ENCODE data around the gene RPL36.

DNA sequence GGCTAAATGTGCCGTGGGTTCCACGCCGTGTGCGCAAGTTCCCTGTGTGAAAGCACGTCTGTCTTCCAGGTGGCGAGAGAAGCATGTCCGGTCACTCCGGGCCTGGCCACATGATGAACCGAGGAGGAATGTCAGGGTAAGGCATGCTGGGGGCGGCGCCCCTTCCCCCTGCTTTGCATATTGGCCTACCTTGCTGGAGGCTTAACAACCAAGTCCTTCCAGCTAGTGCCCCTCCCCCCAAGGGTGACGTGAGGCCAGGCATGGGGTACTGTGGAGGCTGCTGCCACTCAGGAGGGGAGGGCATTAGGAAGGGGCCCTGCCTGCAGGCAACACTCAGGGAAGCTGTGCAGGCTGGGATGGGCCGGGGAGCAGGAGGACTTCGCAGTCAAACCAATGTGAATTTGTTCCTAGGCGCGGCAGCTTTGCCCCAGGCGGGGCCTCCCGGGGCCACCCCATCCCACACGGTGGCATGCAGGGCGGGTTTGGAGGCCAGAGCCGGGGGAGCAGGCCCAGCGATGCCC lies 22.3 kb upstream of the RPL36 start:
- TF ChIP-seq, protein P1, sequence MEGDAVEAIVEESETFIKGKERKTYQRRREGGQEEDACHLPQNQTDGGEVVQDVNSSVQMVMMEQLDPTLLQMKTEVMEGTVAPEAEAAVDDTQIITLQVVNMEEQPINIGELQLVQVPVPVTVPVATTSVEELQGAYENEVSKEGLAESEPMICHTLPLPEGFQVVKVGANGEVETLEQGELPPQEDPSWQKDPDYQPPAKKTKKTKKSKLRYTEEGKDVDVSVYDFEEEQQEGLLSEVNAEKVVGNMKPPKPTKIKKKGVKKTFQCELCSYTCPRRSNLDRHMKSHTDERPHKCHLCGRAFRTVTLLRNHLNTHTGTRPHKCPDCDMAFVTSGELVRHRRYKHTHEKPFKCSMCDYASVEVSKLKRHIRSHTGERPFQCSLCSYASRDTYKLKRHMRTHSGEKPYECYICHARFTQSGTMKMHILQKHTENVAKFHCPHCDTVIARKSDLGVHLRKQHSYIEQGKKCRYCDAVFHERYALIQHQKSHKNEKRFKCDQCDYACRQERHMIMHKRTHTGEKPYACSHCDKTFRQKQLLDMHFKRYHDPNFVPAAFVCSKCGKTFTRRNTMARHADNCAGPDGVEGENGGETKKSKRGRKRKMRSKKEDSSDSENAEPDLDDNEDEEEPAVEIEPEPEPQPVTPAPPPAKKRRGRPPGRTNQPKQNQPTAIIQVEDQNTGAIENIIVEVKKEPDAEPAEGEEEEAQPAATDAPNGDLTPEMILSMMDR (IDR thresholded peaks at IDR 0.05), result no peak
- TF ChIP-seq, protein P2, sequence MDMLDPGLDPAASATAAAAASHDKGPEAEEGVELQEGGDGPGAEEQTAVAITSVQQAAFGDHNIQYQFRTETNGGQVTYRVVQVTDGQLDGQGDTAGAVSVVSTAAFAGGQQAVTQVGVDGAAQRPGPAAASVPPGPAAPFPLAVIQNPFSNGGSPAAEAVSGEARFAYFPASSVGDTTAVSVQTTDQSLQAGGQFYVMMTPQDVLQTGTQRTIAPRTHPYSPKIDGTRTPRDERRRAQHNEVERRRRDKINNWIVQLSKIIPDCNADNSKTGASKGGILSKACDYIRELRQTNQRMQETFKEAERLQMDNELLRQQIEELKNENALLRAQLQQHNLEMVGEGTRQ (IDR thresholded peaks at IDR 0.05), result no peak
- TF ChIP-seq EHMT2 (IDR thresholded peaks at IDR 0.05; ENCODE audit: low read depth) (no peak), SREBF2 (IDR thresholded peaks at IDR 0.05) (no peak), RFX5 (IDR thresholded peaks at IDR 0.05) (no peak), JUN (IDR thresholded peaks at IDR 0.05) (no peak), HOXB13 (CRISPR knock-in tag; IDR thresholded peaks at IDR 0.05; ENCODE audit: low read depth) (no peak), NR3C1 (IDR thresholded peaks at IDR 0.05) (no peak), POLR2A (IDR thresholded peaks at IDR 0.05; ENCODE audit: low read length) (no peak), POLR2AphosphoS2 (conservative IDR thresholded peaks at IDR 0.05; ENCODE audit: low read length) (no peak), JUNB (IDR thresholded peaks at IDR 0.05) (no peak), FOSL2 (IDR thresholded peaks at IDR 0.05) (no peak), FOSL2 (CRISPR knock-in tag; IDR thresholded peaks at IDR 0.05) (no peak)
